SU-DHL-6 (cell line): Measurements from ENCODE around the gene FOXS1.

Experiments used
- H2AFZ ChIP-seq: fragments of 200-600 bp; sonication (generic); 2 replicates; pipeline ENCODE4 v1.6.1; 2014; ENCODE audit warnings: low read depth, mild to moderate bottlenecking, moderate library complexity, mixed read lengths, antibody characterized with exemption, low read length; ENCODE audit not compliant: severe bottlenecking
- H3F3A ChIP-seq: fragments of 200-600 bp; shearing (Covaris generic); 2 replicates; pipeline ENCODE4 v1.6.0; 2016; ENCODE audit warnings: antibody characterized with exemption, mild to moderate bottlenecking; ENCODE audit not compliant: insufficient read depth
- H3K27ac ChIP-seq: fragments of 200-600 bp; sonication (generic); 2 replicates; pipeline ENCODE4 v1.5.1; 2016; ENCODE audit warnings: low read depth, mild to moderate bottlenecking, low read length, moderate library complexity, mixed read lengths
- H3K27me3 ChIP-seq: fragments of 200-600 bp; sonication (generic), shearing (Covaris generic); 2 replicates; pipeline ENCODE4 v1.6.0; 2014; ENCODE audit warnings: mild to moderate bottlenecking, low read length
- H3K36me3 ChIP-seq: fragments of 200-600 bp; sonication (generic); 2 replicates; pipeline ENCODE4 v1.6.1; 2014; ENCODE audit warnings: mild to moderate bottlenecking, low read length, mixed read lengths
- H3K4me2 ChIP-seq: fragments of 300-600, 200-600 bp; shearing (Covaris generic), sonication (generic); 2 replicates; pipeline ENCODE4 v1.6.0; 2014; ENCODE audit warnings: low read length, low read depth, mild to moderate bottlenecking; ENCODE audit not compliant: poor library complexity, severe bottlenecking
- H3K4me3 ChIP-seq: fragments of 200-600 bp; sonication (generic); 2 replicates; pipeline ENCODE4 v1.5.1; 2014; ENCODE audit warnings: antibody characterized with exemption, low read length, mild to moderate bottlenecking, mixed read lengths; ENCODE audit not compliant: insufficient read depth, poor library complexity, severe bottlenecking
- H3K79me2 ChIP-seq: fragments of 200-600 bp; sonication (generic); 2 replicates; pipeline ENCODE4 v1.6.1; 2014; ENCODE audit warnings: mild to moderate bottlenecking, low read length, moderate library complexity; ENCODE audit not compliant: insufficient read depth
- H3K9ac ChIP-seq: fragments of 200-600 bp; sonication (generic); 2 replicates; pipeline ENCODE4 v1.7.0; 2014; ENCODE audit warnings: mild to moderate bottlenecking, low read length
- H3K9me2 ChIP-seq: fragments of 200-600 bp; sonication (generic); replicated peaks from 2 replicates; pipeline ENCODE4 v1.6.1; 2014; ENCODE audit warnings: low read length; ENCODE audit not compliant: insufficient read depth
- H3K9me3 ChIP-seq: fragments of 200-600 bp; sonication (generic); 2 replicates; pipeline ENCODE4 v1.6.1; 2014; ENCODE audit warnings: low read length, mixed read lengths; ENCODE audit not compliant: insufficient read depth
- H4K20me1 ChIP-seq: fragments of 200-600 bp; sonication (generic); 2 replicates; pipeline ENCODE4 v1.6.1; 2014; ENCODE audit warnings: low read depth, mild to moderate bottlenecking, antibody characterized with exemption, low read length, moderate library complexity, mixed read lengths
- EZH2phosphoT487 ChIP-seq: fragments of 200-600 bp; sonication (generic), shearing (Covaris generic); conservative IDR thresholded peaks from 2 replicates; pipeline ENCODE4 v1.6.1; 2018; ENCODE audit warnings: mild to moderate bottlenecking, antibody characterized with exemption, low read length, moderate library complexity, mixed read lengths
- TF ChIP-seq, protein P1 (sequence below): fragments of 200-600 bp; sonication (generic); IDR thresholded peaks from one replicate; pipeline ENCODE4 v1.5.1; 2017; ENCODE audit warnings: antibody characterized with exemption, mild to moderate bottlenecking, low read length, moderate library complexity; ENCODE audit not compliant: insufficient read depth, poor library complexity, severe bottlenecking

FOXS1 gene

DNA sequence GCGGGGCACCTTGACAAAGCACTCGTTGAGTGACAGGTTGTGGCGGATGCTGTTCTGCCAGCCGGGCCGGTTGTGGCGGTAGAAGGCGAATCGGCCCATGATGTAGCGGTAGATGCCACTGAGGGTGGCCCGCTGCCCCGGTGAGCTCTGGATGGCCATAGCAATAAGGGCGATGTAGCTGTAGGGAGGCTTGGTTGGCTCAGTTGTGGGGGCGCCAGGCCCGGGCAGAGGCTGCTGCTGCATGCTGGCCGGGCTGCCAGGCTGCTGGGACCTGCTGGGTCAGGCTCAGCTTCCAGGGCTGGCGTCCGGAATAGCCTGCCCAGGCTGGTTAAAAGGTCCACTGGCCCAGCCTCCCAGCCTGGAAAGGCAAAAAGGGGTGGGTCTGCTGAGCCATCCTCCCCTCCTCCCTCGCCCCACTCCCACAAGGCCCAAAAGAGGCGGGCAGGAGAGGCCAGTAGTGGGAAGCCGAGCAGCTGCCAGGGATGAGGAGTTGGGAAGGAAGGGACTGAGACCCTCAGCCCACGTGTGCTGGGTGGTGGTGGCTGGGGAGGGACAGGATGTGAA is at the start of gene FOXS1:
Gene FOXS1, minus strand, starts transcription at position 305 of the 564 bp plus-strand sequence. Its CDS starts 62 bp downstream, at position 243.
- no peaks in the 10 kb centered on the region for H4K20me1 ChIP-seq

GRCh38 chr20:31890646-31891045 is 45.2 kb upstream of the FOXS1 start:
- Histone ChIP-seq H3K79me2 (no peaks in the 10 kb centered on the region), H3K9me2 (no peaks in the 10 kb centered on the region), H3K27ac (no peak overlapping the region), H3F3A (no peaks in the 10 kb centered on the region), H3K36me3 (no peaks in the 10 kb centered on the region), H4K20me1 (no peaks in the 10 kb centered on the region), H3K9ac (no peak overlapping the region), H3K4me3 (no peak overlapping the region), H3K27me3 (no peaks in the 10 kb centered on the region; the same call in 1 of the 2 replicates), H3K4me2 (no peak overlapping the region), H3K9me3 (no peaks in the 10 kb centered on the region), H2AFZ (no peak overlapping the region)
- no peak for TF ChIP-seq EZH2phosphoT487
- TF ChIP-seq, protein P1, sequence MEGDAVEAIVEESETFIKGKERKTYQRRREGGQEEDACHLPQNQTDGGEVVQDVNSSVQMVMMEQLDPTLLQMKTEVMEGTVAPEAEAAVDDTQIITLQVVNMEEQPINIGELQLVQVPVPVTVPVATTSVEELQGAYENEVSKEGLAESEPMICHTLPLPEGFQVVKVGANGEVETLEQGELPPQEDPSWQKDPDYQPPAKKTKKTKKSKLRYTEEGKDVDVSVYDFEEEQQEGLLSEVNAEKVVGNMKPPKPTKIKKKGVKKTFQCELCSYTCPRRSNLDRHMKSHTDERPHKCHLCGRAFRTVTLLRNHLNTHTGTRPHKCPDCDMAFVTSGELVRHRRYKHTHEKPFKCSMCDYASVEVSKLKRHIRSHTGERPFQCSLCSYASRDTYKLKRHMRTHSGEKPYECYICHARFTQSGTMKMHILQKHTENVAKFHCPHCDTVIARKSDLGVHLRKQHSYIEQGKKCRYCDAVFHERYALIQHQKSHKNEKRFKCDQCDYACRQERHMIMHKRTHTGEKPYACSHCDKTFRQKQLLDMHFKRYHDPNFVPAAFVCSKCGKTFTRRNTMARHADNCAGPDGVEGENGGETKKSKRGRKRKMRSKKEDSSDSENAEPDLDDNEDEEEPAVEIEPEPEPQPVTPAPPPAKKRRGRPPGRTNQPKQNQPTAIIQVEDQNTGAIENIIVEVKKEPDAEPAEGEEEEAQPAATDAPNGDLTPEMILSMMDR: no peak

More for the DNA sequence above, at the start of gene FOXS1:
- H3K27me3 ChIP-seq: no peaks in the 10 kb centered on the region
- H3K27ac ChIP-seq: no peak within 1 kb of the TSS
- H3K9me3 ChIP-seq: no peaks in the 10 kb centered on the region
- no peaks in the 10 kb centered on the region for H3F3A ChIP-seq
- no peak within 1 kb of the TSS for H3K9ac ChIP-seq
- no peak within 1 kb of the TSS for H2AFZ ChIP-seq
- H3K4me3 ChIP-seq: no peak within 1 kb of the TSS
- H3K9me2 ChIP-seq: no peaks in the 10 kb centered on the region
- H3K79me2 ChIP-seq: no peaks in the 10 kb centered on the region
- TF ChIP-seq EZH2phosphoT487: no peak
- TF ChIP-seq, protein P1: no peak
- no peaks in the 10 kb centered on the region for H3K36me3 ChIP-seq
- H3K4me2 ChIP-seq: no peak within 1 kb of the TSS

DNA sequence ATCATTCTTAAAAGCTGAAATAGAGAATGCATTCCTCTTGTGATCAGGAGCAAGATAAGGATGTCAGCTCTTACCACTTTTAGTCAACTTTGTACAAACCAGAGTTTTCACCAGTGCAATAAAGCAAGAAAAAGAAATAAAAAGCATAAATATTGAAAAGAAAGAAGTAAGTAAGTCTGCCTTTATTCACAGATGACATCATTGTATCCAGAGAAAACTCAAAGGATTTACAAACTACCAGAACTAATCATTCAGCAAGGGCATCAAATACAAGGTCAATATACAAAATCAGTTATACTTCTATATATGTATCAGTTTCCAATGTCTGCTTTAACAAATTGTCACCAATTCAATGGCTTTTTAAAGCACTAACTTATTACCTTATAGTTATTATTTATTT is 38.4 kb upstream of the FOXS1 start:
- no peak overlapping the region for H2AFZ ChIP-seq
- H3K9me2 ChIP-seq: no peaks in the 10 kb centered on the region
- no peaks in the 10 kb centered on the region; the same call in 1 of the 2 replicates for H3K27me3 ChIP-seq
- no peak overlapping the region for H3K27ac ChIP-seq
- no peak overlapping the region for H3K4me2 ChIP-seq
- no peaks in the 10 kb centered on the region for H3K36me3 ChIP-seq
- H4K20me1 ChIP-seq: no peaks in the 10 kb centered on the region
- no peaks in the 10 kb centered on the region for H3K9me3 ChIP-seq
- TF ChIP-seq, protein P1: no peak
- no peak for TF ChIP-seq EZH2phosphoT487
- no peaks in the 10 kb centered on the region; the same call in 1 of the 2 replicates for H3F3A ChIP-seq
- H3K79me2 ChIP-seq: no peaks in the 10 kb centered on the region
- no peak overlapping the region for H3K9ac ChIP-seq
- H3K4me3 ChIP-seq: no peak overlapping the region
